GM12874 (cell line): Measurements from ENCODE around the gene ATXN2.

Experiments used
- TF ChIP-seq, protein P1 (sequence below): IDR thresholded peaks from 2 replicates; pipeline ENCODE4 v1.5.1; 2011; ENCODE audit warnings: low read depth, mild to moderate bottlenecking, control low read depth, low read length, moderate library complexity; ENCODE audit not compliant: insufficient read depth

The ATXN2 gene

DNA sequence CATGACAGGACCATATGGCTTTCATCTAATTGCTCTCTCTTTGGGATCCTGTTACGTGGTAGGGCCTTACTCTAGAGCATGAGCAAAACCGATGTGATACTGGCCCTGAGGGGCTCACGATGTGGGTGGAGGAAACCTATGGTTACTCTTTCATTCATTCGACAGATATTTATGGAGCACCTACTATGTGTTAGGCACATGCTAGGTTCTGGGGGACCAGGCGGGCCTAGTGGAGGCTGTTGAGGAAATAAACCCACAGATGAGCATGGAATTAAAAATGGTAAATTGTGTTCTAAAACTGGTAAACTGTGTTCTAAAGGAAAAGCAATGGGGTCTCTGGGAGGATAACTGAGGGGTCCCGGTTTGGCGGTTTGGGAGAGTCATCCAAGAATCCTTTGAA lies 178.6 kb downstream of the ATXN2 start:
- TF ChIP-seq, protein P1, sequence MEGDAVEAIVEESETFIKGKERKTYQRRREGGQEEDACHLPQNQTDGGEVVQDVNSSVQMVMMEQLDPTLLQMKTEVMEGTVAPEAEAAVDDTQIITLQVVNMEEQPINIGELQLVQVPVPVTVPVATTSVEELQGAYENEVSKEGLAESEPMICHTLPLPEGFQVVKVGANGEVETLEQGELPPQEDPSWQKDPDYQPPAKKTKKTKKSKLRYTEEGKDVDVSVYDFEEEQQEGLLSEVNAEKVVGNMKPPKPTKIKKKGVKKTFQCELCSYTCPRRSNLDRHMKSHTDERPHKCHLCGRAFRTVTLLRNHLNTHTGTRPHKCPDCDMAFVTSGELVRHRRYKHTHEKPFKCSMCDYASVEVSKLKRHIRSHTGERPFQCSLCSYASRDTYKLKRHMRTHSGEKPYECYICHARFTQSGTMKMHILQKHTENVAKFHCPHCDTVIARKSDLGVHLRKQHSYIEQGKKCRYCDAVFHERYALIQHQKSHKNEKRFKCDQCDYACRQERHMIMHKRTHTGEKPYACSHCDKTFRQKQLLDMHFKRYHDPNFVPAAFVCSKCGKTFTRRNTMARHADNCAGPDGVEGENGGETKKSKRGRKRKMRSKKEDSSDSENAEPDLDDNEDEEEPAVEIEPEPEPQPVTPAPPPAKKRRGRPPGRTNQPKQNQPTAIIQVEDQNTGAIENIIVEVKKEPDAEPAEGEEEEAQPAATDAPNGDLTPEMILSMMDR = no peak

DNA sequence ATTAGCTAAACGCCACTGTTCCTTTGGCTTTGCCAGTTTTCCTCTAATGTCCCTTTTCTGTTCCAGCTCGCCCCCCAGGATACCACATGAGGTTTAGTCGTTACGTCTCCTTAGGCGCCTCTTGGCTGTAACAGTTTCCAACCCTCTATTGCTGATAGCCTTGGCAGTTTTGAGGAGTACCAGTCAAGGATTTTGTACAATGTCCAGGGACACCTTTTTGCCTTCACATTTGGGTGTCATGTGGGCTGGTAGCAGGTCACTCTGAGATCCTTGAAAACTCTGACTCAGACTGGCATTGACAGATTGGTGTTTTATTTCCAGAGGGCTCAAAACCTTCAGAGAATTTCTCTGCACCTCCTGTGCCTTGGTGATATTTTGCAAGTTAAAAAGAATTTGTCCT lies 179.3 kb downstream of the ATXN2 start:
- TF ChIP-seq, protein P1 = no peak

DNA sequence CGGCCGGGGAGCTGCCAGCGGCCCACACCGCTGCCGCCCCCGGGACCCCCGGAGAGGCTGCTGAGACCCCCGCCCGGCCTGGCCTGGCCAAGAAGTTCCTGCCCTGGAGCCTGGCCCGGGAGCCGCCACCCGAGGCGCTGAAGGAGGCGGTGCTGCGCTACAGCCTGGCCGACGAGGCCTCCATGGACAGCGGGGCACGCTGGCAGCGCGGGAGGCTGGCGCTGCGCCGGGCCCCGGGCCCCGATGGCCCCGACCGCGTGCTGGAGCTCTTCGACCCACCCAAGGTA lies 180.6 kb downstream of the ATXN2 start:
- TF ChIP-seq, protein P1 = no peak

DNA sequence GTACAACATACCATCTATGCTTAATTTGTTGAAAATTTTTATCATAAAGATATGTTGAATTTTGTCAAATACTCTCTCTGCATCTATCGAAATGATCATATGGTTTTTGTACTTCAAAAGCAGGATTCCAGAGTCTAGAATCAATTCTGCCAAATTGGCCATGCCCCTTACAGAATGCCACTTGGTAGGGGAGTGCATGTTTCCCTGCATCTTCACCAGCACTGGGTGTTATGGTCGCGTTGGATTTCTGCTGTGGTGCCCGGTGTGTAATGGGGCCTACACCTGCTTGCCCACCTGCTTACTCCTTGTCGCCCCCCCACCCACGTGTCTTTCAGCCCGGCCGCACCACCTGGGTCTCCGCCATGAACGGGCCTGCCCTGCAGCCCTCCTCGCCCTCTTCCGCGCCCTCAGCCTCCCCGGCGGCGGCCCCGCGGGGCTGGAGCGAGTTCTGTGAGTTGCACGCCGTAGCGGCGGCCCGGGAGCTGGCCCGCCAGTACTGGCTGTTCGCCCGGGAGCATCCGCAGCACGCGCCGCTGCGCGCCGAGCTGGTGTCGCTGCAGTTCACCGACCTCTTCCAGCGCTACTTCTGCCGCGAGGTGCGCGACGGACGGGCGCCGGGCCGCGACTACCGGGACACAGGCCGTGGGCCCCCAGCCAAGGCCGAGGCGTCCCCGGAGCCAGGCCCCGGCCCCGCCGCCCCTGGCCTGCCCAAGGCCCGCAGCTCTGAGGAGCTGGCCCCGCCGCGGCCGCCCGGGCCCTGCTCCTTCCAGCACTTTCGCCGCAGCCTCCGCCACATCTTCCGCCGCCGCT lies 181.1 kb downstream of the ATXN2 start:
- TF ChIP-seq, protein P1 = no peak

DNA sequence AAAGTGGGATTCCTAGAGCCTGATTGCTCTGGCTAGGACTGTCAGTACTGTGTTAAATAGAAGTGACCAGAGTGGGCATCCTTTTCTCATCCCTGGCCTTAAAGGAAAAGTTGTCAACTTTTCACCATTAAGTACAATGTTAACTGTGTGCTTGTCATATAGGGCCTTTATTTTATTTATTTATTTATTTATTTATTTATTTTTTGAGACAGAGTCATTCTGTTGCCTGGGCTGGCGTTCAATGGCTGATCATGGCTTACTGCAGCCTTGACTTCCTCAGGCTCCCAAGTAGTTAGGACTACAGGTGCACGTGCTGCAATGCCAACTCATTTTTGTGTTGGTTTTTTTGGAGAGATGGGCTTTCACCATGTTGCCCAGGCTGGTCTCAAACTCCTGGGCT lies 181.8 kb downstream of the ATXN2 start:
- TF ChIP-seq, protein P1 = no peak

DNA sequence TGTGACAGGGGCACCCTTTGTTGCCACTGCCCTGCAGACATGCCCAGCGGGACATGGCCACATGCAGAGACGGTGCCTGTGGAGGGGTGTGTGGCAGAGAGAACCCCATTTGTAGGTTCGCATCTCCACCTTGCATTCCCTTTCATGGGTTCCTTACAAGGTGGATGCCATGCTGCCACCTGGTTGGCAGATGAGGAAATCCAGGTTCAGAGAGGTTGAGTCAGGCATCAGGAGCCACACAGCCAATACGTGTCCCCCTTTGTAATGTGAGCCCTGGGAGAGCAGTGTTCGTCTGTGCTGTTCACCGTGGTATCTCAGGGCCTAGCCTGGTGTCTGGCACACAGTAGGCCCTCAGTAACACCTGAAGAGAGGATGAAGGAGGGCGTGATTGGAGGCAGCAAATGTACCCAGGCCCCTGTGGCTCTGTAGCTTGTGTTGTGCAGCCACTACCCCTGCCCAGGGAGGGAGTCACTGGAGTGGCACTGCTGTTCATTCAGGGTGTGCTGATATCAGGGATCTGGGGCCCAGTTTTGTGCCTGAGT lies 184.3 kb downstream of the ATXN2 start:
- TF ChIP-seq, protein P1 = no peak

DNA sequence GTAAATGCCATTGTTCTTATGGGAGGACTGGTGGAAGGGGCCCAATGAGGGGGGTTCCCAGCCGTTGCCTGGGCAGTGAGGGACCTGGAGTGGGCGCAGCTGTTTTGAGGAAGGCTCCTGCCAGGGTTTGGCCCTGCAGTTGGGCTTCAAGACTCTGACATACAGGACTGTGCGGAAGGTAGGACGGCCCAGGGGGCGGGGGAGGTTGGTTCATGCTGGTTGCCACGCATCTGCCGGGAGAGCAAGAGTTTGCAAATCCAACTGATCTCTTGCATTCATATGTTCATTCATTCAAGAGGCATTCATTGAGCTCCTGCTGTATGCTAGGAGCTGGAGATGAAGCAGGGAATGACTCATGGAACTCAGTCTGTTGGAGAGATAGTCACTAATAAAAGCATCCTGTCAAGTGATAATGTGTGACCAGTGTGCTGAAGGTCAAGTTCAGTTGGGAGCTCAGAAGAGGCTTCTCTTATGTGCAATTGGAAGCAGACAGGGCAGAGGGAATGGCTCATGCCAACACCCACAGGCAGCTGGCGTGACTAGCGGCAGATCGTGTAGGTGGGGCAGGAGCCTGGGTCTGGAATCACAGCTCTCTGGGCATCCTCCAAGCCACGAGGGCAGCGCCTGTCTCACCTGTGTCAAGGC lies 185.6 kb downstream of the ATXN2 start:
- TF ChIP-seq, protein P1 = no peak
